NT2/D1 (cell line): ENCODE results near the gene GPR132.

Experiments
- YY1 ChIP-seq: IDR thresholded peaks from 2 replicates; pipeline ENCODE4 v1.6.1; 2011; ENCODE audit not compliant: insufficient read length, insufficient read depth
- ZNF274 ChIP-seq: IDR thresholded peaks from 2 replicates; pipeline ENCODE4 v1.6.1; 2011; ENCODE audit warnings: mild to moderate bottlenecking, low read depth, low read length

GRCh38 chr14:105075379-105076295, 10.4 kb upstream of the GPR132 start:
- TF ChIP-seq ZNF274, result no peak
- TF ChIP-seq YY1, result no peak
